H9 (cell line): ENCODE results near the gene SLC7A1. TPM values are rescaled to one million over a fixed set of nuclear protein-coding genes. Genes with fewer than 3 reads are reported as not detected.
"Not testable (repeated sequence)": the region's sequence is repeated elsewhere in the genome, so short reads cannot be mapped to it uniquely, and the experiment has no call there.

Source experiments
- DNase-seq: peaks from one replicate; pipeline ENCODE4 v3.0.0-alpha.2; 2017
- H2AFZ ChIP-seq: one replicate; pipeline ENCODE4 v1.6.1; 2013; ENCODE audit warnings: mild to moderate bottlenecking, low read length, control low read depth, moderate library complexity
- H2AK5ac ChIP-seq: 2 replicates; pipeline ENCODE4 v1.6.1; 2013; ENCODE audit warnings: low read length, control low read depth, mixed read lengths; ENCODE audit not compliant: insufficient read length
- H2BK120ac ChIP-seq: one replicate; pipeline ENCODE4 v1.6.1; 2013; ENCODE audit warnings: low read depth, mild to moderate bottlenecking, low read length, control low read depth, inconsistent platforms; ENCODE audit not compliant: poor library complexity, severe bottlenecking
- H2BK12ac ChIP-seq: 2 replicates; pipeline ENCODE4 v1.6.1; 2013; ENCODE audit warnings: low read length, control low read depth, mixed read lengths, low read depth; ENCODE audit not compliant: insufficient read length
- H2BK15ac ChIP-seq: 2 replicates; pipeline ENCODE4 v1.6.1; 2013; ENCODE audit warnings: low read depth, low read length, control low read depth
- H2BK20ac ChIP-seq: one replicate; pipeline ENCODE4 v1.6.1; 2013; ENCODE audit warnings: low read depth, mild to moderate bottlenecking, low read length, control low read depth, inconsistent platforms; ENCODE audit not compliant: poor library complexity, severe bottlenecking
- H2BK5ac ChIP-seq: 2 replicates; pipeline ENCODE4 v1.6.1; 2013; ENCODE audit warnings: low read length, control low read depth, mixed read lengths; ENCODE audit not compliant: insufficient read length
- H3K14ac ChIP-seq: 2 replicates; pipeline ENCODE4 v1.6.1; 2013; ENCODE audit warnings: low read length, control low read depth; ENCODE audit not compliant: insufficient read depth
- H3K18ac ChIP-seq: 2 replicates; pipeline ENCODE4 v1.6.1; 2013; ENCODE audit warnings: low read depth, mild to moderate bottlenecking, mixed read lengths, low read length, control low read depth; ENCODE audit not compliant: insufficient read length
- H3K23ac ChIP-seq: 2 replicates; pipeline ENCODE4 v1.6.1; 2013; ENCODE audit warnings: low read length, control low read depth, mixed read lengths, low read depth; ENCODE audit not compliant: insufficient read length
- H3K23me2 ChIP-seq: 2 replicates; pipeline ENCODE4 v1.6.1; 2013; ENCODE audit warnings: low read depth, mild to moderate bottlenecking, mixed read lengths, low read length, control low read depth; ENCODE audit not compliant: insufficient read length, poor library complexity, severe bottlenecking
- H3K27ac ChIP-seq: 2 replicates; pipeline ENCODE4 v1.5.1; 2013; ENCODE audit warnings: low read length, control low read depth, mixed read lengths, low read depth; ENCODE audit not compliant: insufficient read length
- H3K27me3 ChIP-seq: 2 replicates; pipeline ENCODE4 v1.6.1; 2013; ENCODE audit warnings: low read length, control low read depth, inconsistent platforms; ENCODE audit not compliant: insufficient read depth
- H3K4ac ChIP-seq: 2 replicates; pipeline ENCODE4 v1.6.1; 2013; ENCODE audit warnings: low read depth, mild to moderate bottlenecking, control low read depth, inconsistent platforms, low read length, moderate library complexity
- H3K4me1 ChIP-seq: 2 replicates; pipeline ENCODE4 v1.6.1; 2013; ENCODE audit warnings: low read length, control low read depth, inconsistent platforms; ENCODE audit not compliant: insufficient read depth
- H3K4me2 ChIP-seq: 2 replicates; pipeline ENCODE4 v1.6.1; 2013; ENCODE audit warnings: low read length, control low read depth, mixed read lengths; ENCODE audit not compliant: insufficient read length, insufficient read depth
- H3K56ac ChIP-seq: 2 replicates; pipeline ENCODE4 v1.6.1; 2013; ENCODE audit warnings: low read depth, mild to moderate bottlenecking, mixed read lengths, low read length, control low read depth; ENCODE audit not compliant: insufficient read length
- H3K79me1 ChIP-seq: 2 replicates; pipeline ENCODE4 v1.6.1; 2013; ENCODE audit warnings: low read depth, mild to moderate bottlenecking, moderate library complexity, low read length, control low read depth, inconsistent platforms; ENCODE audit not compliant: insufficient read depth, poor library complexity, severe bottlenecking
- H3K79me2 ChIP-seq: 2 replicates; pipeline ENCODE4 v1.6.1; 2013; ENCODE audit warnings: low read length, control low read depth, inconsistent platforms; ENCODE audit not compliant: insufficient read depth
- H3K9ac ChIP-seq: 2 replicates; pipeline ENCODE4 v1.6.1; 2013; ENCODE audit warnings: low read length, control low read depth, mixed read lengths; ENCODE audit not compliant: insufficient read length; ENCODE audit errors: extremely low read depth
- H3K9me3 ChIP-seq: one replicate; pipeline ENCODE4 v1.6.1; 2013; ENCODE audit warnings: low read depth, low read length, inconsistent platforms; ENCODE audit not compliant: control insufficient read depth
- H3T11ph ChIP-seq: one replicate; pipeline ENCODE4 v1.6.1; 2013; ENCODE audit warnings: mild to moderate bottlenecking, low read length, control low read depth, inconsistent platforms
- H4K20me1 ChIP-seq: one replicate; pipeline ENCODE4 v1.6.1; 2013; ENCODE audit not compliant: control insufficient read depth, insufficient read length, insufficient read depth
- H4K5ac ChIP-seq: 2 replicates; pipeline ENCODE4 v1.6.1; 2013; ENCODE audit warnings: low read depth, mild to moderate bottlenecking, mixed read lengths, low read length, control low read depth; ENCODE audit not compliant: insufficient read length
- H4K8ac ChIP-seq: replicated peaks from 2 replicates; pipeline ENCODE4 v1.6.1; 2013; ENCODE audit warnings: low read length, control low read depth, mixed read lengths, low read depth; ENCODE audit not compliant: insufficient read length
- H4K91ac ChIP-seq: 2 replicates; pipeline ENCODE4 v1.6.1; 2013; ENCODE audit warnings: low read depth, mild to moderate bottlenecking, moderate library complexity, mixed read lengths, low read length, control low read depth; ENCODE audit not compliant: insufficient read length
- H3K27ac Mint-ChIP-seq, 3 experiments: 2 replicates in 2 of 3; 3 replicates in 1 of 3; pipeline ENCODE4 v1.8.0; 2020 to 2021; ENCODE audit warnings: mixed read lengths in 3 of 3, mild to moderate bottlenecking in 1 of 3, moderate library complexity in 1 of 3
- H3K27me3 Mint-ChIP-seq: 2 replicates; pipeline ENCODE4 v1.8.0; 2021; ENCODE audit warnings: low read depth, mild to moderate bottlenecking, moderate library complexity, mixed read lengths
- H3K36me3 Mint-ChIP-seq, 3 experiments: 2 replicates in 2 of 3; 3 replicates in 1 of 3; pipeline ENCODE4 v1.8.0; 2020 to 2021; ENCODE audit warnings: low read depth in 3 of 3, mixed read lengths in 3 of 3; ENCODE audit not compliant: insufficient read depth in 1 of 3
- H3K4me1 Mint-ChIP-seq, 2 experiments: 2 replicates each; pipeline ENCODE4 v1.8.0; 2020; ENCODE audit warnings: mixed read lengths in 2 of 2
- H3K4me3 Mint-ChIP-seq, 2 experiments: 2 replicates in 1 of 2; 3 replicates in 1 of 2; pipeline ENCODE4 v1.8.0; 2020 to 2021; ENCODE audit warnings: mild to moderate bottlenecking in 2 of 2, mixed read lengths in 2 of 2, moderate library complexity in 1 of 2
- H3K9me3 Mint-ChIP-seq, 2 experiments: 2 replicates in 1 of 2; 3 replicates in 1 of 2; pipeline ENCODE4 v1.8.0; 2020; ENCODE audit warnings: mild to moderate bottlenecking in 2 of 2, mixed read lengths in 2 of 2, moderate library complexity in 1 of 2
- WGBS: extraction: QIAGEN DNeasy Blood & Tissue Kit; methylation state at CpG from one replicate; pipeline ENCODE4 v1.1.7; 2013; ENCODE audit warnings: missing lambda C conversion rate, low lambda C conversion rate, mixed read lengths; ENCODE audit not compliant: insufficient read length; ENCODE audit errors: extremely low coverage; 5-methylcytosine and 5-hydroxymethylcytosine counted together
- total RNA-seq: library from RNA; stranded (reverse); gene quantifications from 2 replicates; pipeline ENCODE4 v1.2.1, GENCODE V29; 2021
- TF ChIP-seq, protein P1 (sequence below): fragments of 200-600 bp; sonication (generic); conservative IDR thresholded peaks from 3 replicates; pipeline ENCODE4 v1.8.0; 2021; ENCODE audit warnings: antibody characterized with exemption, mild to moderate bottlenecking

SLC7A1 gene
- total RNA-seq, 1 experiment from 2014 or later: 109 TPM

DNA sequence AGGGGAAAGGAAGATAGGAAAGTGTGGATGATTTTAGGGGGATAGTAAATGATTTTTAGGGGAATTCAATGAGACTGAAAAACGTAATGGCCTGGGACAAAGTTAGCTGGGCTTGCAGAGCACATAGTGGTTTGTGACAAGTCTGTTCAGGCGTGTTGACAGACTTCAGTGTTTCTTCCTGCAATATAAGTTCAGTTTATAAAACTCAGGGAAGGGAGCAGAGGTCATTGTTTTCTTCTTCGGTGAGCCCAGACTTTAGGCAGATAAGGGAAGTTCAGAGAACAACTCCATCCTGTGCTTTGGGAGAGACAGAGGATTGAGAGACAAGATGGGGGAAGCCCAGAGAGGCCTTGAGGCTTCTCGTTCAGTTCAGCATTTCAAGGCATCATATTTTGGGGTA is 45.2 kb upstream of the SLC7A1 start:
- Histone ChIP-seq H2BK5ac (no peak overlapping the region), H2AFZ (peak overlapping the region; percentile 48), H3K4ac (no peak overlapping the region), H3K79me1 (no peaks in the 10 kb centered on the region), H3K79me2 (no peaks in the 10 kb centered on the region), H3K14ac (no peak overlapping the region), H3K9ac (no peak overlapping the region), H2AK5ac (no peak overlapping the region), H3K23ac (no peak overlapping the region), H3K9me3 (no peaks in the 10 kb centered on the region), H3K56ac (no peak overlapping the region), H3K4me1 (no peaks in the 10 kb centered on the region), H4K20me1 (no peaks in the 10 kb centered on the region), H2BK20ac (no peak overlapping the region), H3K27ac (no peak overlapping the region), H3K23me2 (no peaks in the 10 kb centered on the region), H3K4me2 (no peak overlapping the region), H2BK120ac (no peak overlapping the region), H4K91ac (no peak overlapping the region), H2BK12ac (no peak overlapping the region), H2BK15ac (no peak overlapping the region), H3T11ph (no peak overlapping the region), H3K18ac (no peak overlapping the region), H4K5ac (no peak overlapping the region), H3K27me3 (no peaks in the 10 kb centered on the region), H4K8ac (no peak overlapping the region)
- Mint-ChIP-seq H3K9me3 (no peaks in the 10 kb centered on the region), H3K4me3 (no peak overlapping the region), H3K27ac (no peak overlapping the region), H3K27me3 (no peaks in the 10 kb centered on the region), H3K4me1 (peaks cover 2 to 3% of the 10 kb centered on the region in 2 experiments; a peak in 3 of 4 replicates), H3K36me3 (no peaks in the 10 kb centered on the region)
- no peak for DNase-seq
- WGBS: no CpG with 5 or more reads among the region's 4 CpGs
- TF ChIP-seq, protein P1, sequence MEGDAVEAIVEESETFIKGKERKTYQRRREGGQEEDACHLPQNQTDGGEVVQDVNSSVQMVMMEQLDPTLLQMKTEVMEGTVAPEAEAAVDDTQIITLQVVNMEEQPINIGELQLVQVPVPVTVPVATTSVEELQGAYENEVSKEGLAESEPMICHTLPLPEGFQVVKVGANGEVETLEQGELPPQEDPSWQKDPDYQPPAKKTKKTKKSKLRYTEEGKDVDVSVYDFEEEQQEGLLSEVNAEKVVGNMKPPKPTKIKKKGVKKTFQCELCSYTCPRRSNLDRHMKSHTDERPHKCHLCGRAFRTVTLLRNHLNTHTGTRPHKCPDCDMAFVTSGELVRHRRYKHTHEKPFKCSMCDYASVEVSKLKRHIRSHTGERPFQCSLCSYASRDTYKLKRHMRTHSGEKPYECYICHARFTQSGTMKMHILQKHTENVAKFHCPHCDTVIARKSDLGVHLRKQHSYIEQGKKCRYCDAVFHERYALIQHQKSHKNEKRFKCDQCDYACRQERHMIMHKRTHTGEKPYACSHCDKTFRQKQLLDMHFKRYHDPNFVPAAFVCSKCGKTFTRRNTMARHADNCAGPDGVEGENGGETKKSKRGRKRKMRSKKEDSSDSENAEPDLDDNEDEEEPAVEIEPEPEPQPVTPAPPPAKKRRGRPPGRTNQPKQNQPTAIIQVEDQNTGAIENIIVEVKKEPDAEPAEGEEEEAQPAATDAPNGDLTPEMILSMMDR: no peak

GRCh38 chr13:29636831-29637230 is 41.3 kb upstream of the SLC7A1 start:
- H4K8ac ChIP-seq, H4K5ac ChIP-seq, H3K9me3 Mint-ChIP-seq, H4K20me1 ChIP-seq, H3K36me3 Mint-ChIP-seq, H2BK5ac ChIP-seq, H3K9ac ChIP-seq, H3K4me1 Mint-ChIP-seq, H3K27ac Mint-ChIP-seq, H2BK20ac ChIP-seq, H2AFZ ChIP-seq, H3K4me2 ChIP-seq, H4K91ac ChIP-seq, H2BK12ac ChIP-seq, H3K9me3 ChIP-seq, H2BK120ac ChIP-seq, H3K56ac ChIP-seq, H3K79me2 ChIP-seq, H2AK5ac ChIP-seq, H3K27me3 ChIP-seq, H3K27ac ChIP-seq, H3K23me2 ChIP-seq, H3T11ph ChIP-seq, H3K4me1 ChIP-seq, H3K18ac ChIP-seq, H3K27me3 Mint-ChIP-seq, DNase-seq, H2BK15ac ChIP-seq, H3K4ac ChIP-seq, H3K14ac ChIP-seq, H3K4me3 Mint-ChIP-seq, H3K79me1 ChIP-seq, H3K23ac ChIP-seq: not testable (repeated sequence)
- WGBS: no CpG with 5 or more reads among the region's 4 CpGs
